Measurements from ENCODE around the gene FZD4. TPM values are rescaled to one million over a fixed set of nuclear protein-coding genes. Genes with fewer than 3 reads are reported as not detected.

The FZD4 gene
- total RNA-seq, 1 experiment from 2014 or later, result 4.4 TPM

DNA sequence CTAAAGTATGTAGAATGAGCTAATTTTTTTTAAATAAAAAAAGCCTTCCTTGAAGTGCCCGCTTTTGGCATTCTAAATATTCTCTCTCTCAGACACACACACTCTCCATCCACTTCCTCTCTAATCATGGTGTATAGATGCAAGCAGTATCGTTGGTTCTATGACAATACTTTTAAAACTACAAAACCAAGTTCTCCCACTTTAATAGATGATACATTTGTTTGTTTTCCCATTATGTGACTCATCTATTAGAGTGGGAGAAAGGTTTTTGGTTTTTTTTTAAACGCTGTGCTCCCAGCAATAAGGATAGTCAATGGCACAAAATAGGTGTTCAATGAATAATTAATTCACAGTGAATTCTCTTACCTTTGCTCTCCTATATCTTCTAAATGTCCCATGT is 44.6 kb downstream of the FZD4 start:
- no peak overlapping the region for H3K4me2 ChIP-seq (ENCODE audit: low read length)

More for the DNA sequence above, 44.6 kb downstream of the FZD4 start:
- Histone ChIP-seq H4K20me1 (ENCODE audit: insufficient read depth) (no peaks in the 10 kb centered on the region), H2AFZ (ENCODE audit: low read depth, low read length, poor library complexity, severe bottlenecking) (no peak overlapping the region), H3K27ac (ENCODE audit: low read depth, low read length) (no peak overlapping the region), H3K36me3 (ENCODE audit: control insufficient read depth in 1 of 2, insufficient read depth in 2 of 2, low read length in 2 of 2) (no peaks in the 10 kb centered on the region), H3K4me3 (replicated peaks in 1 of 2; ENCODE audit: low read depth in 1 of 2, low read length in 2 of 2) (no peak overlapping the region), H3K4me1 (ENCODE audit: control insufficient read depth in 1 of 2, insufficient read depth in 2 of 2, low read length in 2 of 2) (peaks cover under 1 to 1% of the 10 kb centered on the region in 2 experiments), H3K9me3 (ENCODE audit: control insufficient read depth in 1 of 2, insufficient read depth in 1 of 2, low read depth in 1 of 2, low read length in 2 of 2) (no peaks in the 10 kb centered on the region), H3K9me2 (ENCODE audit: insufficient read depth) (0 out of 2 replicates have a peak, but pooled peaks cover 4% of the 10 kb centered on the region), H3K27me3 (ENCODE audit: insufficient read depth, low read length) (no peaks in the 10 kb centered on the region), H3K9ac (ENCODE audit: low read length) (no peak overlapping the region), H3K79me2 (ENCODE audit: insufficient read depth, low read length) (no peaks in the 10 kb centered on the region)
- intact Hi-C loops (cut with micrococcal nuclease), result no loop called here
- CTCF ChIA-PET, result interaction anchor here (1.4 kb wide), 1 partner anchor 40 kb away, joined by 3 read pairs; no protein-coding TSS in a partner anchor
- no peak for DNase-seq (ENCODE audit: low read depth, low spot score)
- POLR2A ChIA-PET, result no interaction called here
- no TSS peak for BruUV-seq (replicated peaks)
- RAD21 ChIA-PET (ENCODE audit: low non-redundant PET in 1 of 2, low total read pairs in 2 of 2, uncharacterized antibody in 2 of 2, unreplicated experiment in 2 of 2), result no interaction called here
- no peak for ATAC-seq
- TF ChIP-seq, protein P1, sequence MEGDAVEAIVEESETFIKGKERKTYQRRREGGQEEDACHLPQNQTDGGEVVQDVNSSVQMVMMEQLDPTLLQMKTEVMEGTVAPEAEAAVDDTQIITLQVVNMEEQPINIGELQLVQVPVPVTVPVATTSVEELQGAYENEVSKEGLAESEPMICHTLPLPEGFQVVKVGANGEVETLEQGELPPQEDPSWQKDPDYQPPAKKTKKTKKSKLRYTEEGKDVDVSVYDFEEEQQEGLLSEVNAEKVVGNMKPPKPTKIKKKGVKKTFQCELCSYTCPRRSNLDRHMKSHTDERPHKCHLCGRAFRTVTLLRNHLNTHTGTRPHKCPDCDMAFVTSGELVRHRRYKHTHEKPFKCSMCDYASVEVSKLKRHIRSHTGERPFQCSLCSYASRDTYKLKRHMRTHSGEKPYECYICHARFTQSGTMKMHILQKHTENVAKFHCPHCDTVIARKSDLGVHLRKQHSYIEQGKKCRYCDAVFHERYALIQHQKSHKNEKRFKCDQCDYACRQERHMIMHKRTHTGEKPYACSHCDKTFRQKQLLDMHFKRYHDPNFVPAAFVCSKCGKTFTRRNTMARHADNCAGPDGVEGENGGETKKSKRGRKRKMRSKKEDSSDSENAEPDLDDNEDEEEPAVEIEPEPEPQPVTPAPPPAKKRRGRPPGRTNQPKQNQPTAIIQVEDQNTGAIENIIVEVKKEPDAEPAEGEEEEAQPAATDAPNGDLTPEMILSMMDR (IDR thresholded peaks at IDR 0.05 in 2 of 3, conservative IDR thresholded peaks at IDR 0.05 in 1 of 3; ENCODE audit: borderline replicate concordance in 1 of 3, insufficient read depth in 1 of 3, low read depth in 2 of 3, low read length in 2 of 3), result no peak
- TF ChIP-seq CEBPB (IDR thresholded peaks at IDR 0.05; ENCODE audit: low read depth) (no peak), YY1 (IDR thresholded peaks at IDR 0.05; ENCODE audit: extremely low read depth, insufficient replicate concordance, low read depth, low read length) (no peak), JUND (IDR thresholded peaks at IDR 0.05) (no peak), FOSL1 (IDR thresholded peaks at IDR 0.05; ENCODE audit: low read depth) (no peak), ZNF274 (IDR thresholded peaks at IDR 0.05; ENCODE audit: low read depth, low read length) (no peak), EZH2 (IDR thresholded peaks at IDR 0.05) (no peak)
- TF ChIP-seq, protein P2, sequence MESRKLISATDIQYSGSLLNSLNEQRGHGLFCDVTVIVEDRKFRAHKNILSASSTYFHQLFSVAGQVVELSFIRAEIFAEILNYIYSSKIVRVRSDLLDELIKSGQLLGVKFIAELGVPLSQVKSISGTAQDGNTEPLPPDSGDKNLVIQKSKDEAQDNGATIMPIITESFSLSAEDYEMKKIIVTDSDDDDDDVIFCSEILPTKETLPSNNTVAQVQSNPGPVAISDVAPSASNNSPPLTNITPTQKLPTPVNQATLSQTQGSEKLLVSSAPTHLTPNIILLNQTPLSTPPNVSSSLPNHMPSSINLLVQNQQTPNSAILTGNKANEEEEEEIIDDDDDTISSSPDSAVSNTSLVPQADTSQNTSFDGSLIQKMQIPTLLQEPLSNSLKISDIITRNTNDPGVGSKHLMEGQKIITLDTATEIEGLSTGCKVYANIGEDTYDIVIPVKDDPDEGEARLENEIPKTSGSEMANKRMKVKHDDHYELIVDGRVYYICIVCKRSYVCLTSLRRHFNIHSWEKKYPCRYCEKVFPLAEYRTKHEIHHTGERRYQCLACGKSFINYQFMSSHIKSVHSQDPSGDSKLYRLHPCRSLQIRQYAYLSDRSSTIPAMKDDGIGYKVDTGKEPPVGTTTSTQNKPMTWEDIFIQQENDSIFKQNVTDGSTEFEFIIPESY (IDR thresholded peaks at IDR 0.05; ENCODE audit: extremely low read depth, insufficient replicate concordance, low read length), result no peak
- TF ChIP-seq, protein P3, sequence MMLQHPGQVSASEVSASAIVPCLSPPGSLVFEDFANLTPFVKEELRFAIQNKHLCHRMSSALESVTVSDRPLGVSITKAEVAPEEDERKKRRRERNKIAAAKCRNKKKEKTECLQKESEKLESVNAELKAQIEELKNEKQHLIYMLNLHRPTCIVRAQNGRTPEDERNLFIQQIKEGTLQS (IDR thresholded peaks at IDR 0.05), result no peak
- TF ChIP-seq, protein P4, sequence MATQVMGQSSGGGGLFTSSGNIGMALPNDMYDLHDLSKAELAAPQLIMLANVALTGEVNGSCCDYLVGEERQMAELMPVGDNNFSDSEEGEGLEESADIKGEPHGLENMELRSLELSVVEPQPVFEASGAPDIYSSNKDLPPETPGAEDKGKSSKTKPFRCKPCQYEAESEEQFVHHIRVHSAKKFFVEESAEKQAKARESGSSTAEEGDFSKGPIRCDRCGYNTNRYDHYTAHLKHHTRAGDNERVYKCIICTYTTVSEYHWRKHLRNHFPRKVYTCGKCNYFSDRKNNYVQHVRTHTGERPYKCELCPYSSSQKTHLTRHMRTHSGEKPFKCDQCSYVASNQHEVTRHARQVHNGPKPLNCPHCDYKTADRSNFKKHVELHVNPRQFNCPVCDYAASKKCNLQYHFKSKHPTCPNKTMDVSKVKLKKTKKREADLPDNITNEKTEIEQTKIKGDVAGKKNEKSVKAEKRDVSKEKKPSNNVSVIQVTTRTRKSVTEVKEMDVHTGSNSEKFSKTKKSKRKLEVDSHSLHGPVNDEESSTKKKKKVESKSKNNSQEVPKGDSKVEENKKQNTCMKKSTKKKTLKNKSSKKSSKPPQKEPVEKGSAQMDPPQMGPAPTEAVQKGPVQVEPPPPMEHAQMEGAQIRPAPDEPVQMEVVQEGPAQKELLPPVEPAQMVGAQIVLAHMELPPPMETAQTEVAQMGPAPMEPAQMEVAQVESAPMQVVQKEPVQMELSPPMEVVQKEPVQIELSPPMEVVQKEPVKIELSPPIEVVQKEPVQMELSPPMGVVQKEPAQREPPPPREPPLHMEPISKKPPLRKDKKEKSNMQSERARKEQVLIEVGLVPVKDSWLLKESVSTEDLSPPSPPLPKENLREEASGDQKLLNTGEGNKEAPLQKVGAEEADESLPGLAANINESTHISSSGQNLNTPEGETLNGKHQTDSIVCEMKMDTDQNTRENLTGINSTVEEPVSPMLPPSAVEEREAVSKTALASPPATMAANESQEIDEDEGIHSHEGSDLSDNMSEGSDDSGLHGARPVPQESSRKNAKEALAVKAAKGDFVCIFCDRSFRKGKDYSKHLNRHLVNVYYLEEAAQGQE (IDR thresholded peaks at IDR 0.05; ENCODE audit: low read depth), result no peak
